ENCODE data around the gene COL6A2. TPM values are rescaled to one million over a fixed set of nuclear protein-coding genes. Genes with fewer than 3 reads are reported as not detected.

COL6A2 gene
- total RNA-seq, 1 experiment from 2014 or later = 87.0 TPM

DNA sequence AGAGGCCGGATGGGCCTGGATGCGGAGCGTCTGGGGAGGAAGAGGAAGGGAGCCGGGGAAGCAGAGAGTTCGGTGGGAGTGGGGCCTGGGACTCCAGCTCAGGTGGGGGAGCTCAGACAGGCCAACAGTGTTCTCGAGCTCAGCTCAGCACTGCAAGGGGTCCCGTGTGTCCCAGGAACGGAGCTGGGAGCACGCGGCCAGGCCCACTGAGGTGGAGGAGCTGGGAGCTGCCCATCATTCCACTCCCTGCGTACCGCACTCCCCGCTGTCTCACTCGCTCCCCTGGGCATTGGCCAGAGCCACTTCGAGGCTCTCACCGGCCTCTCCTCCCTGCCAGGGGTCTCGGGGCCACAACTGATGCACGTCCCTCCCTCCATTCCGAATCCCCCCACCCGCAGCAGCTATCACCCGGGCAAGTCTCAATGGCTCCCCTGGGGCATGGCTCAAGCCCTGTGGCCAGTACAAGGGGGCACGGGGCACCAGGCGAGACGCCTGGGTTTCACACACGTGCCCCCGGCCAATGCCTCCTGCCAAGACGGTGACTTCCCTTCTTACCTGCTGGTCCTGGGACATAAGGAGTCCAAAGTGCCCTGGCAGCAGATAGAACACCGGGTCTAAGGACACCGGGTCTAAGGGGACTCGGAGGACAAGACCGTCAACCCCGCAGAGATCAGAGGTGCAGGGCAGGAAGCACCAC lies 30.3 kb upstream of the COL6A2 start (continued):
- TF ChIP-seq TCF7L2 (IDR thresholded peaks at IDR 0.05; ENCODE audit: borderline replicate concordance, extremely low read depth, insufficient read depth, insufficient read length) (no peak), EZH2phosphoT487 (IDR thresholded peaks at IDR 0.05; ENCODE audit: borderline replicate concordance) (no peak), YY1 (IDR thresholded peaks at IDR 0.05; ENCODE audit: extremely low read depth, insufficient replicate concordance, low read depth, low read length) (no peak), POLR2AphosphoS5 (IDR thresholded peaks at IDR 0.05; ENCODE audit: low read depth, low read length) (no peak), SP1 (IDR thresholded peaks at IDR 0.05; ENCODE audit: low read depth) (no peak)
- TF ChIP-seq, protein P1, sequence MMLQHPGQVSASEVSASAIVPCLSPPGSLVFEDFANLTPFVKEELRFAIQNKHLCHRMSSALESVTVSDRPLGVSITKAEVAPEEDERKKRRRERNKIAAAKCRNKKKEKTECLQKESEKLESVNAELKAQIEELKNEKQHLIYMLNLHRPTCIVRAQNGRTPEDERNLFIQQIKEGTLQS (IDR thresholded peaks at IDR 0.05) = no peak

DNA sequence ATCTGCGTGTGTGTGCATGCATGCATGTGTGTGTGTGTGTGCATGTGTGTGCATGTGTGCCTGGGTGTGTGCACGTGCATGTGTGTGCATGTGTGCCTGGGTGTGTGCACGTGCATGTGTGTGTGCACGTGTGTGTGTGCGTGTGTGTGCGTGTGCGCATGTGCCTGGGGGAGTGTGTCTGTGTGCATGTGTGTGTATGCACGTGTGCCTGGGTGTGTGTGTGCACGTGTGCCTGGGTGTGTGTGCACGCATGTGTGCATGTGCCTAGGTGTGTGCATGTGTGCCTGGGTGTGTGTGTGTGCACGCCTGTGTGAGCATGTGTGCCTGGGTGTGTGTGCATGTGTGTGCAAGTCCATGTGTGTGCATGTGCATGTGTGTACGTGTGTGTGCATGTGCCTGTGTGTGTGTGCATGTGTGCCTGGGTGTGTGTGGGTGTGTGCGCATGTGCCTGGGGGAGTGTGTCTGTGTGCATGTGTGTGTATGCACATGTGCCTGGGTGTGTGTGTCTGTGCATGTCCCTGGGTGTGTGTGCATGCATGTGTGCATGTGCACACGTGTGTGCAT lies 29.3 kb upstream of the COL6A2 start:
- H3K79me2 ChIP-seq (ENCODE audit: insufficient read depth, low read length) = no peaks in the 10 kb centered on the region
- POLR2A ChIA-PET = no interaction called here
- H2AFZ ChIP-seq (ENCODE audit: low read depth, low read length, poor library complexity, severe bottlenecking) = no peak overlapping the region
- BruUV-seq (replicated peaks) = no TSS peak
- H3K9ac ChIP-seq (ENCODE audit: low read length) = no peak overlapping the region
- TF ChIP-seq TCF7L2 (IDR thresholded peaks at IDR 0.05; ENCODE audit: borderline replicate concordance, extremely low read depth, insufficient read depth, insufficient read length) (no peak), RAD21 (IDR thresholded peaks at IDR 0.05; ENCODE audit: low read depth) (no peak), ELF1 (IDR thresholded peaks at IDR 0.05; ENCODE audit: borderline replicate concordance, low read depth) (no peak), CEBPB (IDR thresholded peaks at IDR 0.05; ENCODE audit: low read depth) (no peak), SIN3A (IDR thresholded peaks at IDR 0.05; ENCODE audit: low read depth) (no peak), YY1 (IDR thresholded peaks at IDR 0.05; ENCODE audit: extremely low read depth, insufficient replicate concordance, low read depth, low read length) (no peak), SP1 (IDR thresholded peaks at IDR 0.05; ENCODE audit: low read depth) (no peak), POLR2A (IDR thresholded peaks at IDR 0.05; ENCODE audit: borderline replicate concordance, extremely low read depth, insufficient read depth, insufficient read length) (no peak), EZH2phosphoT487 (IDR thresholded peaks at IDR 0.05; ENCODE audit: borderline replicate concordance) (no peak), POLR2AphosphoS5 (IDR thresholded peaks at IDR 0.05; ENCODE audit: low read depth, low read length) (no peak), JUND (IDR thresholded peaks at IDR 0.05) (no peak), CBX3 (IDR thresholded peaks at IDR 0.05; ENCODE audit: low read depth) (no peak), ZFX (IDR thresholded peaks at IDR 0.05) (no peak)
- TF ChIP-seq, protein P2, sequence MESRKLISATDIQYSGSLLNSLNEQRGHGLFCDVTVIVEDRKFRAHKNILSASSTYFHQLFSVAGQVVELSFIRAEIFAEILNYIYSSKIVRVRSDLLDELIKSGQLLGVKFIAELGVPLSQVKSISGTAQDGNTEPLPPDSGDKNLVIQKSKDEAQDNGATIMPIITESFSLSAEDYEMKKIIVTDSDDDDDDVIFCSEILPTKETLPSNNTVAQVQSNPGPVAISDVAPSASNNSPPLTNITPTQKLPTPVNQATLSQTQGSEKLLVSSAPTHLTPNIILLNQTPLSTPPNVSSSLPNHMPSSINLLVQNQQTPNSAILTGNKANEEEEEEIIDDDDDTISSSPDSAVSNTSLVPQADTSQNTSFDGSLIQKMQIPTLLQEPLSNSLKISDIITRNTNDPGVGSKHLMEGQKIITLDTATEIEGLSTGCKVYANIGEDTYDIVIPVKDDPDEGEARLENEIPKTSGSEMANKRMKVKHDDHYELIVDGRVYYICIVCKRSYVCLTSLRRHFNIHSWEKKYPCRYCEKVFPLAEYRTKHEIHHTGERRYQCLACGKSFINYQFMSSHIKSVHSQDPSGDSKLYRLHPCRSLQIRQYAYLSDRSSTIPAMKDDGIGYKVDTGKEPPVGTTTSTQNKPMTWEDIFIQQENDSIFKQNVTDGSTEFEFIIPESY (IDR thresholded peaks at IDR 0.05; ENCODE audit: extremely low read depth, insufficient replicate concordance, low read length) = no peak
- TF ChIP-seq, protein P3, sequence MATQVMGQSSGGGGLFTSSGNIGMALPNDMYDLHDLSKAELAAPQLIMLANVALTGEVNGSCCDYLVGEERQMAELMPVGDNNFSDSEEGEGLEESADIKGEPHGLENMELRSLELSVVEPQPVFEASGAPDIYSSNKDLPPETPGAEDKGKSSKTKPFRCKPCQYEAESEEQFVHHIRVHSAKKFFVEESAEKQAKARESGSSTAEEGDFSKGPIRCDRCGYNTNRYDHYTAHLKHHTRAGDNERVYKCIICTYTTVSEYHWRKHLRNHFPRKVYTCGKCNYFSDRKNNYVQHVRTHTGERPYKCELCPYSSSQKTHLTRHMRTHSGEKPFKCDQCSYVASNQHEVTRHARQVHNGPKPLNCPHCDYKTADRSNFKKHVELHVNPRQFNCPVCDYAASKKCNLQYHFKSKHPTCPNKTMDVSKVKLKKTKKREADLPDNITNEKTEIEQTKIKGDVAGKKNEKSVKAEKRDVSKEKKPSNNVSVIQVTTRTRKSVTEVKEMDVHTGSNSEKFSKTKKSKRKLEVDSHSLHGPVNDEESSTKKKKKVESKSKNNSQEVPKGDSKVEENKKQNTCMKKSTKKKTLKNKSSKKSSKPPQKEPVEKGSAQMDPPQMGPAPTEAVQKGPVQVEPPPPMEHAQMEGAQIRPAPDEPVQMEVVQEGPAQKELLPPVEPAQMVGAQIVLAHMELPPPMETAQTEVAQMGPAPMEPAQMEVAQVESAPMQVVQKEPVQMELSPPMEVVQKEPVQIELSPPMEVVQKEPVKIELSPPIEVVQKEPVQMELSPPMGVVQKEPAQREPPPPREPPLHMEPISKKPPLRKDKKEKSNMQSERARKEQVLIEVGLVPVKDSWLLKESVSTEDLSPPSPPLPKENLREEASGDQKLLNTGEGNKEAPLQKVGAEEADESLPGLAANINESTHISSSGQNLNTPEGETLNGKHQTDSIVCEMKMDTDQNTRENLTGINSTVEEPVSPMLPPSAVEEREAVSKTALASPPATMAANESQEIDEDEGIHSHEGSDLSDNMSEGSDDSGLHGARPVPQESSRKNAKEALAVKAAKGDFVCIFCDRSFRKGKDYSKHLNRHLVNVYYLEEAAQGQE (IDR thresholded peaks at IDR 0.05; ENCODE audit: low read depth) = no peak
- TF ChIP-seq, protein P1 (IDR thresholded peaks at IDR 0.05) = no peak
- H3K9me2 ChIP-seq (ENCODE audit: insufficient read depth) = no peaks in the 10 kb centered on the region; the same call in 1 of the 2 replicates
- CTCF ChIA-PET = no interaction called here
- ATAC-seq (no peak), DNase-seq (ENCODE audit: low read depth, low spot score) (no peak)
- no peaks in the 10 kb centered on the region for H3K36me3 ChIP-seq (ENCODE audit: control insufficient read depth in 1 of 2, insufficient read depth in 2 of 2, low read length in 2 of 2)
- H3K9me3 ChIP-seq (ENCODE audit: control insufficient read depth in 1 of 2, insufficient read depth in 1 of 2, low read depth in 1 of 2, low read length in 2 of 2) = no peaks in the 10 kb centered on the region
- H3K27me3 ChIP-seq (ENCODE audit: insufficient read depth, low read length) = no peaks in the 10 kb centered on the region
- H3K4me1 ChIP-seq (ENCODE audit: control insufficient read depth in 1 of 2, insufficient read depth in 2 of 2, low read length in 2 of 2) = no peaks in the 10 kb centered on the region
- H3K4me3 ChIP-seq (replicated peaks in 1 of 2; ENCODE audit: low read depth in 1 of 2, low read length in 2 of 2) = no peak overlapping the region
- no peak overlapping the region for H3K4me2 ChIP-seq (ENCODE audit: low read length)
- H4K20me1 ChIP-seq (ENCODE audit: insufficient read depth) = no peaks in the 10 kb centered on the region
- RAD21 ChIA-PET (ENCODE audit: low non-redundant PET in 1 of 2, low total read pairs in 2 of 2, uncharacterized antibody in 2 of 2, unreplicated experiment in 2 of 2) = no interaction called here
- intact Hi-C loops (cut with micrococcal nuclease) = no loop called here
- H3K27ac ChIP-seq (ENCODE audit: low read depth, low read length) = no peak overlapping the region

All from HCT116 (cell line).